HL-60 (cell line): ENCODE data around the gene DCAF11.

Experiments
- DNase-seq, 2 experiments: peaks; one replicate each; pipeline ENCODE4 v3.0.0-alpha.2; 2010 to 2020; ENCODE audit warnings: low read depth in 1 of 2, low spot score in 1 of 2
- H3K27ac ChIP-seq: fragments of 250-450 bp; sonication (Bioruptor Pico); replicated peaks from 2 replicates; pipeline ENCODE4 v1.5.1; 2020; ENCODE audit warnings: mild to moderate bottlenecking, moderate library complexity
- H3K27me3 ChIP-seq: fragments of 250-450 bp; sonication (Bioruptor Pico); 2 replicates; pipeline ENCODE4 v1.5.1; 2021; ENCODE audit warnings: mild to moderate bottlenecking, moderate library complexity; ENCODE audit not compliant: insufficient read depth, poor library complexity, severe bottlenecking
- H3K4me3 ChIP-seq: replicated peaks from 2 replicates; pipeline ENCODE4 v1.5.1; 2011; ENCODE audit warnings: mild to moderate bottlenecking, control low read depth, low read length; ENCODE audit not compliant: insufficient read depth
- GABPA ChIP-seq: IDR thresholded peaks from 2 replicates; pipeline ENCODE4 v1.6.1; 2012; ENCODE audit warnings: low read depth
- POLR2AphosphoS5 ChIP-seq: IDR thresholded peaks from 2 replicates; pipeline ENCODE4 v1.6.1; 2012; ENCODE audit warnings: low read depth
- SPI1 ChIP-seq: IDR thresholded peaks from 2 replicates; pipeline ENCODE4 v1.6.1; 2012; ENCODE audit warnings: low read depth, mild to moderate bottlenecking, borderline replicate concordance
- TF ChIP-seq, protein P1 (sequence below): IDR thresholded peaks from 2 replicates; pipeline ENCODE4 v1.6.1; 2012; ENCODE audit warnings: low read depth; ENCODE audit not compliant: insufficient replicate concordance
- TF ChIP-seq, protein P2 (sequence below): IDR thresholded peaks from one replicate; pipeline ENCODE4 v1.5.1; 2011; ENCODE audit warnings: low read length, control low read depth, inconsistent platforms; ENCODE audit not compliant: insufficient read depth

Gene DCAF11

DNA sequence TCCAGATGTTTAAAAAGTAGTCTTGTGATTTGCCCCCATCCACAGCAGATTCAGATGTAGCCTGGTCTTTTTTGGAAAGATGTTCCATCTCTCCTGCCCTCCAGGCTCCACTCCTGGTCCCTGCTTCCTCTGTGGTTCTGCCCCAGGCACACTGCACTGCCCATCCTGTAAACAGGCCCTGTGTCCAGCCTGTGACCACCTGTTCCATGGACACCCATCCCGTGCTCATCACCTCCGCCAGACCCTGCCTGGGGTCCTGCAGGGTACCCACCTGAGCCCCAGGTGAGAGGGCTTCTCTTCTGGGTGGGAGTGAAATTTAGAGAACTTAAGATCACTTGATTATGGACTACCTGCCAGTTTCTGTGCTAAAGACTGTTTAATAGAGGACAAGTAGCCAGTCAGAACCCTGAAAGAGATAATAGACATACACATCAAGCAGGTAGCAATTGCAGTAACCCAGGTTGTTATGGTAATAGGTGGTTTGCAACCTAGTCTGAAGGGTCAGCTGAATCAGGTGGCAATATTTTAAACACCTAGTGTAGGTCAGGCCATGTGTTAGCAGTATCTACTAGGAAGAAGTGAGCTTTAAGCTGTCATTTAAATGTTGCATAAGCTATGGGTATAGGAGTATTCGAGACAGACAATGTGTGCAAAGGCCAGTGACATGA lies 34.9 kb downstream of the DCAF11 start:
- Histone ChIP-seq H3K27ac (no peak overlapping the region), H3K27me3 (no peaks in the 10 kb centered on the region), H3K4me3 (no peak overlapping the region)
- TF ChIP-seq, protein P1, sequence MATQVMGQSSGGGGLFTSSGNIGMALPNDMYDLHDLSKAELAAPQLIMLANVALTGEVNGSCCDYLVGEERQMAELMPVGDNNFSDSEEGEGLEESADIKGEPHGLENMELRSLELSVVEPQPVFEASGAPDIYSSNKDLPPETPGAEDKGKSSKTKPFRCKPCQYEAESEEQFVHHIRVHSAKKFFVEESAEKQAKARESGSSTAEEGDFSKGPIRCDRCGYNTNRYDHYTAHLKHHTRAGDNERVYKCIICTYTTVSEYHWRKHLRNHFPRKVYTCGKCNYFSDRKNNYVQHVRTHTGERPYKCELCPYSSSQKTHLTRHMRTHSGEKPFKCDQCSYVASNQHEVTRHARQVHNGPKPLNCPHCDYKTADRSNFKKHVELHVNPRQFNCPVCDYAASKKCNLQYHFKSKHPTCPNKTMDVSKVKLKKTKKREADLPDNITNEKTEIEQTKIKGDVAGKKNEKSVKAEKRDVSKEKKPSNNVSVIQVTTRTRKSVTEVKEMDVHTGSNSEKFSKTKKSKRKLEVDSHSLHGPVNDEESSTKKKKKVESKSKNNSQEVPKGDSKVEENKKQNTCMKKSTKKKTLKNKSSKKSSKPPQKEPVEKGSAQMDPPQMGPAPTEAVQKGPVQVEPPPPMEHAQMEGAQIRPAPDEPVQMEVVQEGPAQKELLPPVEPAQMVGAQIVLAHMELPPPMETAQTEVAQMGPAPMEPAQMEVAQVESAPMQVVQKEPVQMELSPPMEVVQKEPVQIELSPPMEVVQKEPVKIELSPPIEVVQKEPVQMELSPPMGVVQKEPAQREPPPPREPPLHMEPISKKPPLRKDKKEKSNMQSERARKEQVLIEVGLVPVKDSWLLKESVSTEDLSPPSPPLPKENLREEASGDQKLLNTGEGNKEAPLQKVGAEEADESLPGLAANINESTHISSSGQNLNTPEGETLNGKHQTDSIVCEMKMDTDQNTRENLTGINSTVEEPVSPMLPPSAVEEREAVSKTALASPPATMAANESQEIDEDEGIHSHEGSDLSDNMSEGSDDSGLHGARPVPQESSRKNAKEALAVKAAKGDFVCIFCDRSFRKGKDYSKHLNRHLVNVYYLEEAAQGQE: no peak
- TF ChIP-seq GABPA: no peak
- TF ChIP-seq, protein P2, sequence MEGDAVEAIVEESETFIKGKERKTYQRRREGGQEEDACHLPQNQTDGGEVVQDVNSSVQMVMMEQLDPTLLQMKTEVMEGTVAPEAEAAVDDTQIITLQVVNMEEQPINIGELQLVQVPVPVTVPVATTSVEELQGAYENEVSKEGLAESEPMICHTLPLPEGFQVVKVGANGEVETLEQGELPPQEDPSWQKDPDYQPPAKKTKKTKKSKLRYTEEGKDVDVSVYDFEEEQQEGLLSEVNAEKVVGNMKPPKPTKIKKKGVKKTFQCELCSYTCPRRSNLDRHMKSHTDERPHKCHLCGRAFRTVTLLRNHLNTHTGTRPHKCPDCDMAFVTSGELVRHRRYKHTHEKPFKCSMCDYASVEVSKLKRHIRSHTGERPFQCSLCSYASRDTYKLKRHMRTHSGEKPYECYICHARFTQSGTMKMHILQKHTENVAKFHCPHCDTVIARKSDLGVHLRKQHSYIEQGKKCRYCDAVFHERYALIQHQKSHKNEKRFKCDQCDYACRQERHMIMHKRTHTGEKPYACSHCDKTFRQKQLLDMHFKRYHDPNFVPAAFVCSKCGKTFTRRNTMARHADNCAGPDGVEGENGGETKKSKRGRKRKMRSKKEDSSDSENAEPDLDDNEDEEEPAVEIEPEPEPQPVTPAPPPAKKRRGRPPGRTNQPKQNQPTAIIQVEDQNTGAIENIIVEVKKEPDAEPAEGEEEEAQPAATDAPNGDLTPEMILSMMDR: no peak
- no peak for TF ChIP-seq SPI1
- TF ChIP-seq POLR2AphosphoS5: no peak
- DNase-seq: no peak

DNA sequence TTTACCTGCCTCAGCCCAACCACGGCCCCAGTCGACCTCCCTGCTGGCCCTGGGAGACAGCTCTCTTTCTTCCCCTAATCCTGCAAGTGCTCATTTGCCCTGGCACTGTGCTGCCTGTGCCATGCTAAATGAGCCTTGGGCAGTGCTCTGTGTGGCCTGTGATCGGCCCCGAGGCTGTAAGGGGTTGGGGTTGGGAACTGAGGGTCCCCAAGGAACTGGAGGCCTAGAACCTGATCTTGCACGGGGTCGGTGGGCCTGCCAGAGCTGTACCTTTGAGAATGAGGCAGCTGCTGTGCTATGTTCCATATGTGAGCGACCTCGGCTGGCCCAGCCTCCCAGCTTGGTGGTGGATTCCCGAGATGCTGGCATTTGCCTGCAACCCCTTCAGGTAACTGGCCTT lies 35.5 kb downstream of the DCAF11 start:
- no peak for TF ChIP-seq SPI1
- TF ChIP-seq, protein P2: no peak
- TF ChIP-seq, protein P1: no peak
- no peak for TF ChIP-seq POLR2AphosphoS5
- H3K4me3 ChIP-seq: no peak overlapping the region
- H3K27ac ChIP-seq: no peak overlapping the region
- H3K27me3 ChIP-seq: no peaks in the 10 kb centered on the region
- DNase-seq: no peak

DNA sequence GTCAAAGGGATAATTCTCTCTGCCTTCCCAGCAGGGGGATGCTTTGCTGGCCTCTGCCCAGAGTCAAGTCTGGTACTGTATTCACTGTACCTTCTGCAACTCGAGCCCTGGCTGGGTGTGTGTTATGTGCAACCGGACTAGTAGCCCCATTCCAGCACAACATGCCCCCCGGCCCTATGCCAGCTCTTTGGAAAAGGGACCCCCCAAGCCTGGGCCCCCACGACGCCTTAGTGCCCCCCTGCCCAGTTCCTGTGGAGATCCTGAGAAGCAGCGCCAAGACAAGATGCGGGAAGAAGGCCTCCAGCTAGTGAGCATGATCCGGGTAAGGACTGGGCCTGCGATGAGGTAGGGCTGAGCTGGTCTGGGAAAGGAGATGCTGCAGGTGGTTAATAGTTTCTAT lies 36.0 kb downstream of the DCAF11 start:
- no peak for DNase-seq
- no peak overlapping the region for H3K4me3 ChIP-seq
- TF ChIP-seq, protein P2: no peak
- TF ChIP-seq SPI1 (no peak), POLR2AphosphoS5 (no peak), GABPA (no peak)
- TF ChIP-seq, protein P1: no peak
- H3K27ac ChIP-seq: no peak overlapping the region
- no peaks in the 10 kb centered on the region for H3K27me3 ChIP-seq
